Stimulated activated CD4-positive, alpha-beta T cell treated with anti-CD3 and anti-CD28 coated beads, Interleukin-1b, Interleukin-23, amount 100 ng/mL, for 1 hour (primary cell): Measurements from ENCODE around the gene EFCAB12.
A peak's percentile ranks its signal among the peaks of the same experiment; 100 is the strongest.

Experiments
- DNase-seq, 2 donors: peaks; one replicate each; pipeline ENCODE4 v3.0.0-alpha.2; 2020; ENCODE audit warnings: low read depth in 2 of 2

The EFCAB12 gene

DNA sequence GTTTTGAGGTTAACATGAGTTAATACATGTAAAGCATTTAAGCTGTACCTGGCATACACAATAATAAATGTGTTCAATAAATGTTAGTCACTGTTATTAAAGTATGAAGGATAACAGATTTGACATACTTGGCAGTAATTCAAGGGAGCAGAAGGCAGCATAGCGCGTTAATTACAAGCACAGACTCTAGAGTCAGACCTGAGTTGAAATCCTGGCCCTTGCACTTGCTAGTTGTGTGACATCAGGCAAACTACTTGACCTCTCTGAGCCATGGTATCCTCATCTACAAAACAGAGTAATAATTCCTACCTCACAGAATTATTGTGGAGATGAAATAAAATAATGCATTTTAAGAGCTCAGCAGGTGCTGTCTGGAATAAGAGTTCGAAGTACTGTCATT, 17.0 kb upstream of the EFCAB12 start:
- DNase-seq, result no peak

DNA sequence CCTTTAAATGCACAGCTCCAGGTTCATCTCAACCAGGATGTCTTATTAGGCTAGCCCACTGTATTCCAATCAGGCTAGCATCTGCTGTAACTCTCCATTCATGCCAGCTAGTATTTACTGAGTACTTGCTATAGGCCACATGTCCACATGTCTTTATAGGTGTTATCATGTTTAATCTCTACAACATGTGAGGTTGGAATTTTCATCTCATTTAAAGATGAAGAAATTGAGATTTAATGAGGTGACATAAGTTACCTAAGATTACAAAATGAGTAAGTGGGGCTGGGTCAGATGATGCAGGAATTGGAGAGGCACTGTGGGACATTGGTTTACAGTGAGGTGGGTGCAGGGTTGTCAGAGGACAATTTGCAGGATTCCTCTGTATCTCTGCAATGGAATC, 14.5 kb upstream of the EFCAB12 start:
- no peak for DNase-seq

- no peak for DNase-seq
Measured at GRCh38 chr3:129442486-129442885, 14.1 kb upstream of the EFCAB12 start.

DNA sequence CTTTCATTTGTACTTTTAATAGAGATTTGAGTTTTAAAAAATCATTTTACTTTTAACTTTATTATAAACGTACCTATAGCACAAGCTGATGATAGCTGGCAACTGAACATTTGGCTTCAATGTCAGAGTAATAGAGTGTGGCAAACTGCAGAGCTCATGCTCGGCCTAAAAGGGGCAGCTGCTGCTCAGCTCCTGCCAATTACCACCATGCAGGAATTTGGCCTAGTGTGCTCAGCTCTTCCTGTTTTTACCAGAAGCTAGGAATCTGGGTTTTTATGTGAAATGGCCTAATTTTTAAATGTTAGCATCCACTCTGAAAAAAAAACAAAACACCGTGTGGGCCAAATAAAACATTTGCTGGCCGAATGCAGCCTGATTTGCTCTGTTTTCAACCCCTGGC, 13.3 kb upstream of the EFCAB12 start:
- no peak for DNase-seq

- no peak for DNase-seq
Measured at GRCh38 chr3:129441215-129441614, 12.8 kb upstream of the EFCAB12 start.

- DNase-seq, result no peak
Measured at GRCh38 chr3:129440618-129441190, 12.3 kb upstream of the EFCAB12 start.

GRCh38 chr3:129439817-129440617, 11.6 kb upstream of the EFCAB12 start, which contains the start of the genes IFT122 and MBD4:
Gene IFT122 (plus strand): TSS chr3:129440224. CDS start chr3:129440331, 107 bp downstream.
Gene MBD4 (minus strand): TSS chr3:129439948. CDS start chr3:129439833, 115 bp downstream.
- DNase-seq, result peak; percentile 95

DNA sequence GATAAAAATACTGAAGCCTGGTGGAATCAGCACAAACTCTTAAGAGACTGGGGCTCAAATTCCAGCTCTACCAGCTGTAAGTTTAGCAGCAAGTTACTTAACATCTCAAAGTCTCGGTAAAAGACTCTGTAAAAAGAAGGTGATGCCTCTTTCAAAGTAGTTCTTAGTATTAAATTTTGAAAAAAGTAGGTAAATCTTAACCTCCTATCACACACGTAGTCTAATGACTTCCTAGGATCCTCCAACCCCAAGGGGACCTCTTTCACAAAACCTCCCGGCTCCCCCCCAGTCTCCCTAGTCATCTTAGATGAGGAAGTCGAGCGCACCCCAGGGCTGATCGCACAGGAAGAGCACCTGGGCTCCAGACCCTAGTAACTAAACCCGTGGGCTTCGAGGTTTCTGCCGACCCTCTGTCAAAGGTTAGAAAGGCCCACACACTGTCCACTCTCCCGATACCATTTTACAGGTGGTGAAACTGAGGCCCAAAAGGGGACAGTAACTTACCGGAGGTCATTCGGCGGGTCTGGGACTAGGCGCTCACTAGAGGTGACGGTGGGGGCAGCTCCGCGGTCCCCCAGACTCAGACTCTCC, 10.9 kb upstream of the EFCAB12 start:
- DNase-seq, result peak; percentile 0 to 21

DNA sequence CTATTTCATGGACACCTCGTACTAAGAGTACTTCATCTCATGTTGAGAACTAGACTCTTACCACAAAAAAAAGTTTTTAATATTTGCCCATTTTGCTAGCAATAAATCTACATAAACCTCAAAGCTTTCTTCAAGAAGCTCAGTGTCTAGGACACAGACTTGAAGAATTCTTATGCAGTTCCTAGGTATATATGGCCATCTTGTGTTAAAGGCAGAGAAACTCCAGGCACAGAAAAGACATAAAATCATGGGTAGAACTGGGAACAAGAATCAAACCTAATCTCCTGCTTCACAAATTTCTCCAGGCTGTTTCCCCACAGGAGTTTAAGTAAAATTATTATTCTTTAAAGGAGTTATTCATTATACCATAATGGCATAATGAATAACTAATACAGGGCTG, 6.9 kb upstream of the EFCAB12 start:
- DNase-seq, result no peak

DNA sequence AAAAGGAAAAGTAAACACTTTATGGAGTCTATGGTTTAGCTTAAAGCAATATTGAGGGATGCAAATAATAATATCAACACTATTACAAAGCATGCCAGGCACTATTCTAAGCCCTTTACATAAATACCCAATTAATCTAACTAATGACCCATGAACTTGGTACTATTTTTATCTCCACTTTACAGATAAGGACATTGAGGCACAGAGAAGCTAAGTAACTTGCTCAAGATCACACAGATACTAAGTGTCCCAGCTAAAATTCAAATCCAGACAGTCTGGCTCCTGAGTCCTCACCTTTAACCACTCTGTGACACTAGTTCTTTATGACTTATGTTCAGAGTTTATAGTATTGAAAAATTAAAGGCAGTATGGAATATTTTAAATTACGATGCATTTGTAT, 5.7 kb upstream of the EFCAB12 start:
- no peak for DNase-seq

- no peak for DNase-seq
Measured at GRCh38 chr3:129433565-129433964, 5.1 kb upstream of the EFCAB12 start.

DNA sequence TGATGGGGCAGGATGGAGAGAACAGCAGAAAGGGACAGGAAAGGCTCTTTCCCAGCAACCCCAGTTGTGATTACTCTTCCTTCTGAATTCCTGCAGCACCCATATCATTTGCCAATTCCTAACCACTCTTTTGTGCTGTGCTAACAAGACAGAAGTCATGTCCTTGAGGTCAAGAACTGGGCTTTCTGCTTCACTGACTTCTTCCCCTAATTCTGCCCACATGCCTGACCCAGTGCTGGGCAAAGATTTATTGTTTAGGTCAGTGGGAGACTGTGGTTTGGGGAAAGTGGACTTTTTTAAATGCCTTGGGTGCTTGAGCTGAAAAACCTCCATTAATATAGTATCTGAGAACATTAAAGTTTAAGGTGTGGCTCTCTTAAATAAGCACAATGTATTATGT, 4.2 kb upstream of the EFCAB12 start:
- no peak for DNase-seq

GRCh38 chr3:129432036-129432435, 3.6 kb upstream of the EFCAB12 start:
- no peak for DNase-seq

DNA sequence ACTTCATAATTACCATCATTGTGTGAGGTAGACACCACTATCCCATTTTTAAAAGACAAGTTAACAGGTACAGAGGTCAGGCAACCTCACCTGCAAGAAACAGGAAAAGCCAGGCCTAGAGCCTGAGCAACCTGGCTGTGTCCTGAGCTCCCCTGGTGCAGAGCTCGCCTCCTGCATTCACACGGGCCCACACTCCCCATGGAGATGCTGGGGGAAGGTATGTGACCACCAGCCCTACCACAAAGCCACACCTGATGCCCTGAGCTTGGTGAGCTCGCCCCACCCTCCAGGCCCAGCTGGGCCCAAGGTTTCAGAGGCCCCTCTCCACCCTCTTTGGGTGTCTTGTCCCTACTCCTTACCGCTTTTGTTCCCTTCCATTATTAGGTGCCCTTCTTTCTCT, 1.2 kb upstream of the EFCAB12 start:
- no peak for DNase-seq

GRCh38 chr3:129429080-129429451, 630 bp upstream of the EFCAB12 start:
- DNase-seq, result no peak

- no peak for DNase-seq
Measured at GRCh38 chr3:129428007-129428375, 445 bp downstream of the EFCAB12 start.

DNA sequence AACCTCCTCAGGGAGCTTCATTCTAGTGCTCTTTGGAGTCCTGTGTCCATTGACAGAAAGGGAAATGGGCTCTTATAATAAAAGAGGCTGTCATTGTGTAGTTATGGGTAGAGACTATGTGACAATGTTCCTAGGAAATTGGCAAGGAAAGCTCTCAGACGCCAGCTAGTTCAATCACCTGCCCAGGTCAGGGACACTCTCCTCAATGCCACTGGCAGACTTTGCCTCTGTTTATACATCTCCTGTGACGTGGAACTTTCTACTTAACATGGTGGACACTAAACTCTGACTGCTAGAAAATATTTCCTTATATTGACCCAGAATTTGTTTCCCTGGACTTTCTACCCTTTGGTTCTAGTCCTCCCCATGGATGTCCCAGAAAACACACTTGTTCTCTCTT, 2.8 kb downstream of the EFCAB12 start:
- no peak for DNase-seq

DNA sequence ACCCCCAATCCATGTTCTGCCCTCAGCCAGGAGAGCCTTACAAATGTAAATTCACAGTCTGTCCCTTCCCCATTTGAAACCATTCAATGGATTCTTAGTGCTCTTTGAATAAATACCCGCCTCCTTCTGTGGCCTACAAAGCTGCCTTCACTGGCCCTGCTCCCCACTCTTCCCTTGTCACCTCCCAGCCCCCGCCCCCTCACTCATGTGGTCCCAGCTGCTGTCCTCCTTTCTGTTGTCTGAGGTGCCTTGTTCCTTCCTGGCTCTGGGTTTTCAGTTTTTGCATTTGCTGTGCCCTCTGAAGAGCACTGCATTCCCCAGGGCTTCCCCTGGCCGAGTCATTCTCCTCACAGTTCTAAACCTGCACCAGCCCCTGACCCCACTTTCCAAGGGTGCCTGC, 3.2 kb downstream of the EFCAB12 start:
- DNase-seq, result no peak

DNA sequence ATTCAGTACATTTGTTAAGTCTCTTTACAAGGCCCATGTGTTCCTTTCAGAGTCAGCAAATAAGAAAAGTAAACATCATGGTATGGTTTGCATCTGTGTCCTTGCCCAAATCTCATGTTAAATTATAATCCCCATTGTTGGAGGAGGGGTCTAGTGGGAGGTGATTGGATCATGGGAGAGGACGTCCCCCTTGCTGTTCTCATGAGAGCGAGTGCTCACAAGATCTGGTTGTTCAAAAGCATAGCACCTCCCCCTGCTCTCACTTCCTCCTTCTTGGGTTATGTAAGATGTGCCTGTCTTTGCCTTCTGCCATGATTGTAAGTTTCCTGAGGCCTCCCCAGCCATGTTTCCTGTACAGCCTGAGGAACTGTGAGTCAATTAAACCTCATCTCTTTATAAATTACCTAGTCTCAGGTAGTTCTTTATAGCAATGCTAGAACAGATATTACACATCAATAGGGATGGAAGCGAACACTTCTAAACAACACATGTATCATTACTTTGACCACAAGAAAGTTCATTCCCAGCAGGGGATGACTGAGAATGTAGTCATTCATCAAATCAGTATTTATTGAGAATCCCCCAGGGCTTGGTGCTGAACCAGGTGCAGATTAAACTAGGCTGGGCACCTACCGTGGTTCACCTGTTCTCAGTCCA, 4.1 kb downstream of the EFCAB12 start:
- no peak for DNase-seq

- no peak for DNase-seq
Measured at GRCh38 chr3:129422897-129423296, 5.5 kb downstream of the EFCAB12 start.

DNA sequence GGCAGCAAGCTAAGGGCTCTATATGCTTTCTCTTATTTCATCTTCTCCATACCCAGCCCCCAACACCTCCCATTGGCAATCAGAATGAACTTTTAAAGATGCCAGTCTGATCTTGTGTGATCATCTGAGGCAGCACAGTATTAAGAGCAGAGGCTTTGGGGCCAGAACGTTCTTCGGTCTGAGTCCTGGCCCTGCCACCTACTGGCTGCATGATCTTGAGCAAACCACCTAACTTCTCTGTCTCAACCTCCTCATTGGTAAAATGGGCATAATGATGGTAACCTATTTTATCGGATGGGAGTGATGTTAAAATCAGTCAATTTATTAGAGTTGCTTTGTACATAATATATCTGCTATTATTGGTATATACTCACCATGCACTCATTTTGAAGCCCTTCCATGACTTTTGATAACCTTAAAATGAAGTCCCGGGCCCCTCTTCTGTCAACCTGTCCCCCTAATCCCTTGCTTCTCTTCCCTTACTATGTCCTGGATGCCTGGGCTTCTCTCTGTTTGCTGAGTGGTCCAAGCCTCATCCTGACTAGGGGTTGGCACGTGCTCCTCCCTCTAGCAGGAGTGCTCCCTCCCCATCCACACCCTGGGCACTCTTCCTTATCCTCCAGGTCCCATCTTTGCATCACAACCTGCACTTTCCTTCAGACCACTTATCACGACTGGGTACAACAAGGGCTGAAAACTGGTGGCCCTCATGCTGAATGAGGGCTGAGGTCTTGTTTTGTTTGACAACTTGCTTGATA, 6.3 kb downstream of the EFCAB12 start:
- no peak for DNase-seq
